ENCODE measurements around the gene NFYC. TPM values are rescaled to one million over a fixed set of nuclear protein-coding genes. Genes with fewer than 3 reads are reported as not detected.

The NFYC gene
- polyA plus RNA-seq, 1 of the 3 experiments (the other 2 are of a cell fraction) = 72.4 TPM

GRCh38 chr1:40652468-40652867 lies 39.0 kb upstream of the NFYC start:
- Histone ChIP-seq H3K9me3 (no peaks in the 10 kb centered on the region), H3K4me1 (ENCODE audit: control insufficient read depth in 1 of 2, insufficient read depth in 2 of 2, low read depth in 1 of 2, low read length in 1 of 2) (peaks cover 0 to 7% of the 10 kb centered on the region in 2 experiments; a peak in 1 of 4 replicates), H3K9ac (no peak overlapping the region), H3K36me3 (replicated peaks in 1 of 2; ENCODE audit: control insufficient read depth in 1 of 2, insufficient read depth in 2 of 2, low read length in 1 of 2) (no peaks in the 10 kb centered on the region), H2AFZ (ENCODE audit: low read depth) (no peak overlapping the region), H3K9me2 (no peaks in the 10 kb centered on the region), H3K79me2 (ENCODE audit: insufficient read depth) (no peaks in the 10 kb centered on the region), H3K4me2 (no peak overlapping the region), H3K4me3 (ENCODE audit: low read depth in 2 of 2, low read length in 1 of 2) (no peak overlapping the region), H3K27me3 (ENCODE audit: insufficient read depth) (no peaks in the 10 kb centered on the region), H4K20me1 (ENCODE audit: insufficient read depth) (no peaks in the 10 kb centered on the region), H3K27ac (ENCODE audit: low read depth in 2 of 2, low read length in 1 of 2) (no peak overlapping the region), H3F3A (replicated peaks; ENCODE audit: insufficient read depth) (no peaks in the 10 kb centered on the region)
- no peak for TF ChIP-seq GATA2 (CRISPR knock-in tag; IDR thresholded peaks at IDR 0.05)
- TF ChIP-seq IRF3 (IDR thresholded peaks at IDR 0.05; ENCODE audit: low read depth, low read length) = no peak
- no peak for TF ChIP-seq RXRA (IDR thresholded peaks at IDR 0.05; ENCODE audit: borderline replicate concordance, low read depth)
- no peak for TF ChIP-seq SMC3 (IDR thresholded peaks at IDR 0.05; ENCODE audit: low read depth, low read length)
- TF ChIP-seq FOXJ3 (CRISPR knock-in tag; IDR thresholded peaks at IDR 0.05) = no peak
- ChIA-PET POLR2A (no interaction called here), CTCF (no interaction called here)
- WGBS (ENCODE audit: low lambda C conversion rate) = 75% methylated on average over 5 of the region's 5 CpGs
- DNase-seq = no peak

- no peak overlapping the region for H3K4me3 ChIP-seq (ENCODE audit: low read depth in 2 of 2, low read length in 1 of 2)
- no peak overlapping the region for H3K9ac ChIP-seq
- peaks cover 0 to 7% of the 10 kb centered on the region in 2 experiments; a peak in 1 of 4 replicates for H3K4me1 ChIP-seq (ENCODE audit: control insufficient read depth in 1 of 2, insufficient read depth in 2 of 2, low read depth in 1 of 2, low read length in 1 of 2)
- CTCF ChIA-PET = interaction anchor here (0.9 to 2.3 kb wide), 4 partner anchors 11 to 27 kb away, joined by 3 to 6 read pairs (median 3); no protein-coding TSS in a partner anchor
- no peaks in the 10 kb centered on the region for H3F3A ChIP-seq (replicated peaks; ENCODE audit: insufficient read depth)
- no peaks in the 10 kb centered on the region for H4K20me1 ChIP-seq (ENCODE audit: insufficient read depth)
- 88% methylated on average over 4 of the region's 4 CpGs for WGBS (ENCODE audit: low lambda C conversion rate)
- H3K9me3 ChIP-seq = no peaks in the 10 kb centered on the region
- no peaks in the 10 kb centered on the region for H3K79me2 ChIP-seq (ENCODE audit: insufficient read depth)
- H3K27me3 ChIP-seq (ENCODE audit: insufficient read depth) = no peaks in the 10 kb centered on the region
- no peak for TF ChIP-seq ELF1 (IDR thresholded peaks at IDR 0.05)
- TF ChIP-seq IRF3 (IDR thresholded peaks at IDR 0.05; ENCODE audit: low read depth, low read length) = no peak
- TF ChIP-seq SMC3 (IDR thresholded peaks at IDR 0.05; ENCODE audit: low read depth, low read length) = no peak
- no peak for TF ChIP-seq NRF1 (IDR thresholded peaks at IDR 0.05; ENCODE audit: low read depth, low read length)
- no peak for TF ChIP-seq FOSL2 (IDR thresholded peaks at IDR 0.05; ENCODE audit: borderline replicate concordance, low read depth)
- TF ChIP-seq TCF12 (IDR thresholded peaks at IDR 0.05) = no peak
- no peak for TF ChIP-seq RCOR1 (IDR thresholded peaks at IDR 0.05; ENCODE audit: low read length)
- no peak for TF ChIP-seq RAD21 (IDR thresholded peaks at IDR 0.05; ENCODE audit: low read length)
- TF ChIP-seq TEAD4 (IDR thresholded peaks at IDR 0.05; ENCODE audit: borderline replicate concordance, insufficient read depth) = no peak
- TF ChIP-seq TAF1 (IDR thresholded peaks at IDR 0.05; ENCODE audit: borderline replicate concordance, low read depth, low read length) = no peak
- no peak for TF ChIP-seq USF1 (IDR thresholded peaks at IDR 0.05; ENCODE audit: borderline replicate concordance, low read depth)
- TF ChIP-seq MXI1 (IDR thresholded peaks at IDR 0.05; ENCODE audit: low read depth, low read length) = no peak
- TF ChIP-seq JUND (IDR thresholded peaks at IDR 0.05) = no peak
- TF ChIP-seq RXRA (IDR thresholded peaks at IDR 0.05; ENCODE audit: borderline replicate concordance, low read depth) = no peak
- no peak for TF ChIP-seq USF2 (IDR thresholded peaks at IDR 0.05; ENCODE audit: borderline replicate concordance, low read depth, low read length)
- TF ChIP-seq PBX3 (IDR thresholded peaks at IDR 0.05) = no peak
- TF ChIP-seq ZBTB33 (IDR thresholded peaks at IDR 0.05; ENCODE audit: borderline replicate concordance, low read depth) = no peak
- no peak for TF ChIP-seq EZH2phosphoT487 (IDR thresholded peaks at IDR 0.05; ENCODE audit: borderline replicate concordance, low read depth)
- DNase-seq = no peak
- no peak overlapping the region for H3K4me2 ChIP-seq
- no peaks in the 10 kb centered on the region for H3K36me3 ChIP-seq (replicated peaks in 1 of 2; ENCODE audit: control insufficient read depth in 1 of 2, insufficient read depth in 2 of 2, low read length in 1 of 2)
- H3K9me2 ChIP-seq = no peaks in the 10 kb centered on the region
- POLR2A ChIA-PET = interaction anchor here (0.5 kb wide), 1 partner anchor 97 kb away, joined by 3 read pairs; no protein-coding TSS in a partner anchor
- no peak overlapping the region for H2AFZ ChIP-seq (ENCODE audit: low read depth)
- no peak overlapping the region for H3K27ac ChIP-seq (ENCODE audit: low read depth in 2 of 2, low read length in 1 of 2)
These were observed 38.5 kb upstream of the NFYC start for GRCh38 chr1:40652979-40653378.

All from SK-N-SH (cell line).